22Rv1 (cell line): ENCODE measurements around the gene GABRG3.

Experiments used
- ZFX ChIP-seq: fragments of 450-650 bp; IDR thresholded peaks from 2 replicates; pipeline ENCODE4 v1.6.1; 2017; ENCODE audit warnings: antibody characterized with exemption, borderline replicate concordance
- TF ChIP-seq, protein P1 (sequence below): fragments of 450-650 bp; IDR thresholded peaks from 2 replicates; pipeline ENCODE4 v1.5.1; 2017; ENCODE audit warnings: mild to moderate bottlenecking

DNA sequence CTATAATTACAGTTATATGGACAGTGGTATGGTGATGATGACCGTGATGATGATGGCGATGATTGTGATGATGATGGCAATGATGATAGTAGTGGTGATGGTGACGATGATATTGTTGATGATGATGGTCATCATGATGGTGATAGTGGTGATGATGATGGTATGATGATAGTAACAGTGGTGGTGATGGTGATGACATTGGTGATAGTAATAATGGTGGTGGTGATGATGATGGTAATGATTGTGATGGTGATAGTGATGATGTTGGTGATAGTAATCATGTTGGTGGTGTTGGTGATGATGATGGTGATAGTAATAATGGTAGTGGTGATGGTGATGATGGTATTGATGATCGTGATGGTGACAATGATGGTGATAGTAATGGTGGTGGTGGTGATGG lies 504.4 kb downstream of the GABRG3 start:
- TF ChIP-seq, protein P1, sequence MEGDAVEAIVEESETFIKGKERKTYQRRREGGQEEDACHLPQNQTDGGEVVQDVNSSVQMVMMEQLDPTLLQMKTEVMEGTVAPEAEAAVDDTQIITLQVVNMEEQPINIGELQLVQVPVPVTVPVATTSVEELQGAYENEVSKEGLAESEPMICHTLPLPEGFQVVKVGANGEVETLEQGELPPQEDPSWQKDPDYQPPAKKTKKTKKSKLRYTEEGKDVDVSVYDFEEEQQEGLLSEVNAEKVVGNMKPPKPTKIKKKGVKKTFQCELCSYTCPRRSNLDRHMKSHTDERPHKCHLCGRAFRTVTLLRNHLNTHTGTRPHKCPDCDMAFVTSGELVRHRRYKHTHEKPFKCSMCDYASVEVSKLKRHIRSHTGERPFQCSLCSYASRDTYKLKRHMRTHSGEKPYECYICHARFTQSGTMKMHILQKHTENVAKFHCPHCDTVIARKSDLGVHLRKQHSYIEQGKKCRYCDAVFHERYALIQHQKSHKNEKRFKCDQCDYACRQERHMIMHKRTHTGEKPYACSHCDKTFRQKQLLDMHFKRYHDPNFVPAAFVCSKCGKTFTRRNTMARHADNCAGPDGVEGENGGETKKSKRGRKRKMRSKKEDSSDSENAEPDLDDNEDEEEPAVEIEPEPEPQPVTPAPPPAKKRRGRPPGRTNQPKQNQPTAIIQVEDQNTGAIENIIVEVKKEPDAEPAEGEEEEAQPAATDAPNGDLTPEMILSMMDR, result no peak
- TF ChIP-seq ZFX, result no peak
